Peyer's patch (tissue), 4 donors: Measurements from ENCODE around the gene GLIS1. TPM values are rescaled to one million over a fixed set of nuclear protein-coding genes. Genes with fewer than 3 reads are reported as not detected.

Experiments
- DNase-seq, 3 donors: peaks; one replicate each; pipeline ENCODE4 v3.0.0-alpha.2; 2017 to 2019
- H3K27ac ChIP-seq, 4 donors: fragments of 200-600 bp; sonication (generic); one replicate each; pipeline ENCODE4 v1.5.1; 2016 to 2019
- H3K27me3 ChIP-seq, 2 donors: fragments of 200-600 bp; sonication (generic); one replicate each; pipeline ENCODE4 v1.5.1; 2019
- H3K36me3 ChIP-seq, 3 donors: fragments of 200-600 bp; sonication (generic); one replicate each; pipeline ENCODE4 v1.5.1; 2016 to 2019
- H3K4me1 ChIP-seq, 4 donors: fragments of 200-600 bp; sonication (generic); one replicate each; pipeline ENCODE4 v1.5.1; 2016 to 2019
- H3K4me3 ChIP-seq, 4 donors: fragments of 200-600 bp; sonication (generic); 1 replicate in 3 of 4; 2 replicates in 1 of 4; pipeline ENCODE4 v1.5.1; 2016 to 2019; ENCODE audit warnings: mild to moderate bottlenecking in 1 of 4
- H3K9me3 ChIP-seq, 4 donors: fragments of 200-600 bp; sonication (generic); one replicate each; pipeline ENCODE4 v1.5.1; 2016 to 2019; ENCODE audit warnings: mild to moderate bottlenecking in 1 of 4
- CTCF ChIP-seq, 6 experiments: fragments of 450-650 bp in 4 of 6; fragments of 200-600 bp in 2 of 6; sonication (generic) in 1 of 6; IDR thresholded peaks; one replicate each; pipeline ENCODE4 v1.5.1; 2017 to 2019; ENCODE audit warnings: antibody characterized with exemption in 6 of 6, mild to moderate bottlenecking in 3 of 6, moderate library complexity in 1 of 6
- POLR2A ChIP-seq, 2 donors: fragments of 450-650 bp; IDR thresholded peaks; one replicate each; pipeline ENCODE4 v1.5.1; 2017; ENCODE audit warnings: antibody characterized with exemption in 2 of 2, mild to moderate bottlenecking in 2 of 2, moderate library complexity in 2 of 2
- total RNA-seq, 4 donors: library from RNA; depleted of rRNA; stranded (reverse); fragments of >200 nt; gene quantifications; one replicate each; pipeline ENCODE4 v1.1.0, GENCODE V29; 2016

GLIS1 gene
- total RNA-seq, 4 donors from 2014 or later: 0.54 to 1.7 (median 0.66) TPM; not detected in 1

DNA sequence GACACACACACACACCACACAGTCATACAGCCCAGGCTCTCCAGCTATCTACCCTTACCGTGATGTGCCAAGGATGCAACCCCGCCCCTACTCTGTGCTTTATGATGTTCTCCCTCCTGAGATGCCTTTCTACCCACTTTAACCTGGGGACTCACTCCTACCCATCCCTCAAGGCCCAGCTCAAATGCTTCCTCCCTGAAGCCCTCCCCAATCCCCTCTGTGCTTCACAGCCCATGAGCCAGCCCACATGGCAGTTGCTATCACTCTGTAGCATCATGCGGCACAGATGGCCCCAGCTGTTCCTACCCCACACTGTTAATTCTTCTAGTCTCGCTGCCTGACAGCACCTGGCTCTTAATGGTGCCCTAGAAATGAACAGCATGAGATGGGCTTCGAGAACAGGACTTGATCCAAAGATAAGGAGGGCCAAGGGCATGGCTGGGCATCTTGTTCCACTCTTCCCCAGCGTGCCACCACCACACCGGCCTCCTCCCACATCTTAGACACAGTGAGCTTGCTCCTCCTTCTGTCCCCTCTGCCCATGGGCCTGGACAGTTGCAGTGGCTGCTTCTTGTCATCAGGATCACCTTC lies 109.8 kb downstream of the GLIS1 start:
- H3K27ac ChIP-seq: no peak overlapping the region
- no peak for TF ChIP-seq CTCF (IDR thresholded peaks at IDR 0.05)
- no peak for TF ChIP-seq POLR2A (IDR thresholded peaks at IDR 0.05)
- DNase-seq: no peak

GRCh38 chr1:53628286-53628955 lies 110.5 kb downstream of the GLIS1 start:
- Histone ChIP-seq H3K4me1 (no peaks in the 10 kb centered on the region), H3K9me3 (no peaks in the 10 kb centered on the region), H3K36me3 (no peaks in the 10 kb centered on the region), H3K27ac (no peak overlapping the region), H3K4me3 (no peak overlapping the region), H3K27me3 (no peaks in the 10 kb centered on the region)
- DNase-seq: no peak
- TF ChIP-seq POLR2A (IDR thresholded peaks at IDR 0.05): no peak
- TF ChIP-seq CTCF (IDR thresholded peaks at IDR 0.05): no peak

More for the DNA sequence above, 109.8 kb downstream of the GLIS1 start:
- no peaks in the 10 kb centered on the region for H3K36me3 ChIP-seq
- no peak overlapping the region for H3K4me3 ChIP-seq
- H3K4me1 ChIP-seq: no peaks in the 10 kb centered on the region
- H3K9me3 ChIP-seq: no peaks in the 10 kb centered on the region
- no peaks in the 10 kb centered on the region for H3K27me3 ChIP-seq

DNA sequence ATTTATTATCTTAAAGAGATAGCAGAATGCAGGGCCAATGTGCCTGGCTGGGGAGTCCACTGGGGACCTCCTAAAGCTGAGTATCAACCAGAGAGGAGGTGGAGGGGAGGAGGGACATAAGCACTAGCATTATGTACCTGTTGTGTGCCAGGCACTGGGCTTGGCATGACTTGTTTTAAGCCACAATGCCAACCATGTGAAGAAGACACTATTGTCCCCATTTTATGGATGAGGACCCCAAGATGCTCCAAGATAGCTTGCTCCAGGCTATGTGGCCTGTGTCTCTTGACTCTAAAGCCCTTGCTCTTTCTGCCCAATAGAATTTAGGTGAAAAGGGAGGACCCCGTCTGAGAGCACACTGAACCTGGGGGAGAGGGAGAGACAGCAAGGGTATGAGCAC lies 111.3 kb downstream of the GLIS1 start:
- Histone ChIP-seq H3K4me3 (no peak overlapping the region), H3K9me3 (no peaks in the 10 kb centered on the region), H3K4me1 (no peaks in the 10 kb centered on the region), H3K27me3 (no peaks in the 10 kb centered on the region), H3K36me3 (no peaks in the 10 kb centered on the region), H3K27ac (no peak overlapping the region)
- DNase-seq: no peak
- TF ChIP-seq POLR2A (IDR thresholded peaks at IDR 0.05): no peak
- no peak for TF ChIP-seq CTCF (IDR thresholded peaks at IDR 0.05)

DNA sequence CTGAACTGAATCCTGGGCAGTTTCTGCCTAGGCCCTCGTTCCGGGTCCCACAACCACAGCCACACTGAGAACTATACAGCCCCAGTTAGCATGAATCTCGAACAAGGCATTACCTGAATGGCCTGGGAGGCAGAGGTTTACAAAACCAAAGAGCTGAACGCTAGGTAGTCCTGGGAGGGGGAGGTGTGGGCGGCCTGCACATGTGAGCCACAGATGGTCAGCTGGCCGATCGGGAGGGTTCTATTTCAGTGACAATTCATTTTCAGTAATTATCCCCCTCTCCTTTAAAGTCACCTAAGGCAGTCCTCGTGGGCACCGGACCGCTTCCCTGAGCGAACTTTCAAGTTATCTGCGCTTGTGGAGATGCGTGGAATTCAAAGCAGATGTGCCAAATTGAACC lies 111.9 kb downstream of the GLIS1 start:
- no peak for DNase-seq
- no peaks in the 10 kb centered on the region for H3K36me3 ChIP-seq
- no peak for TF ChIP-seq CTCF (IDR thresholded peaks at IDR 0.05)
- TF ChIP-seq POLR2A (IDR thresholded peaks at IDR 0.05): no peak

GRCh38 chr1:53626616-53627015 lies 112.3 kb downstream of the GLIS1 start:
- TF ChIP-seq POLR2A (IDR thresholded peaks at IDR 0.05): no peak
- no peak for TF ChIP-seq CTCF (IDR thresholded peaks at IDR 0.05)
- Histone ChIP-seq H3K36me3 (no peaks in the 10 kb centered on the region), H3K4me3 (no peak overlapping the region), H3K9me3 (no peaks in the 10 kb centered on the region), H3K27ac (no peak overlapping the region), H3K27me3 (no peaks in the 10 kb centered on the region), H3K4me1 (no peaks in the 10 kb centered on the region)
- no peak for DNase-seq

More for the DNA sequence above, 111.9 kb downstream of the GLIS1 start:
- no peaks in the 10 kb centered on the region for H3K9me3 ChIP-seq
- H3K4me1 ChIP-seq: no peaks in the 10 kb centered on the region
- H3K4me3 ChIP-seq: no peak overlapping the region
- no peak overlapping the region for H3K27ac ChIP-seq
- H3K27me3 ChIP-seq: no peaks in the 10 kb centered on the region
